CD14-positive monocyte (primary cell): ENCODE measurements around the gene UBE2I. TPM values are rescaled to one million over a fixed set of nuclear protein-coding genes. Genes with fewer than 3 reads are reported as not detected.

Experiments used
- DNase-seq, 3 donors: peaks; one replicate each; pipeline ENCODE4 v3.0.0-alpha.2; 2011 to 2022
- H2AFZ ChIP-seq: 2 replicates; pipeline ENCODE4 v1.6.0; 2012; ENCODE audit warnings: mild to moderate bottlenecking, low read depth, low read length, inconsistent platforms; ENCODE audit not compliant: insufficient read depth, poor library complexity, severe bottlenecking
- H3K27ac ChIP-seq, 2 donors: 1 replicate in 1 of 2; 2 replicates in 1 of 2; pipeline ENCODE4 v1.5.1; 2012 to 2013; ENCODE audit warnings: low read length in 2 of 2, control low read depth in 1 of 2, inconsistent platforms in 1 of 2, low read depth in 1 of 2, mild to moderate bottlenecking in 1 of 2
- H3K27me3 ChIP-seq, 2 donors: one replicate each; pipeline versions ENCODE4 v1.6.0 to v1.6.1; 2011 to 2013; ENCODE audit warnings: low read length in 2 of 2; ENCODE audit not compliant: control insufficient read depth in 2 of 2, insufficient read depth in 2 of 2
- H3K36me3 ChIP-seq, 2 donors: replicated peaks in 1 of 2; 1 replicate in 1 of 2; 2 replicates in 1 of 2; pipeline versions ENCODE4 v1.5.1 to v1.6.1; 2012 to 2013; ENCODE audit warnings: low read length in 2 of 2, control low read depth in 1 of 2, inconsistent platforms in 1 of 2, mild to moderate bottlenecking in 1 of 2; ENCODE audit not compliant: insufficient read depth in 2 of 2, control insufficient read depth in 1 of 2
- H3K4me1 ChIP-seq, 2 donors: 1 replicate in 1 of 2; 2 replicates in 1 of 2; pipeline versions ENCODE4 v1.5.1 to v1.6.1; 2012 to 2013; ENCODE audit warnings: low read length in 2 of 2, control low read depth in 1 of 2, inconsistent platforms in 1 of 2, mild to moderate bottlenecking in 1 of 2, moderate library complexity in 1 of 2; ENCODE audit not compliant: insufficient read depth in 2 of 2, control insufficient read depth in 1 of 2
- H3K4me2 ChIP-seq: replicated peaks from 2 replicates; pipeline ENCODE3; 2012; ENCODE audit warnings: low read length, moderate library complexity, mild to moderate bottlenecking; ENCODE audit not compliant: poor library complexity, severe bottlenecking; ENCODE audit errors: extremely low read depth
- H3K4me3 ChIP-seq, 3 experiments: fragments of 200-600 bp in 1 of 3; sonication (generic) in 1 of 3; replicated peaks in 1 of 3; 1 replicate in 2 of 3; 2 replicates in 1 of 3; pipeline ENCODE4 v1.5.1; 2011 to 2013; ENCODE audit warnings: low read length in 3 of 3, mild to moderate bottlenecking in 3 of 3, control low read depth in 2 of 3, low read depth in 2 of 3, inconsistent platforms in 1 of 3, moderate library complexity in 1 of 3
- H3K79me2 ChIP-seq: 2 replicates; pipeline ENCODE4 v1.6.0; 2012; ENCODE audit warnings: mild to moderate bottlenecking, control low read depth, inconsistent platforms, low read length, moderate library complexity; ENCODE audit not compliant: insufficient read depth
- H3K9ac ChIP-seq: 2 replicates; pipeline ENCODE4 v1.6.0; 2017; ENCODE audit warnings: low read length, mild to moderate bottlenecking; ENCODE audit not compliant: insufficient read depth, poor library complexity, severe bottlenecking
- H3K9me3 ChIP-seq, 2 donors: replicated peaks in 1 of 2; 1 replicate in 1 of 2; 2 replicates in 1 of 2; pipeline versions ENCODE4 v1.5.1 to v1.6.1; 2012 to 2013; ENCODE audit warnings: low read length in 2 of 2, control low read depth in 1 of 2; ENCODE audit not compliant: control insufficient read depth in 1 of 2, insufficient read depth in 1 of 2
- H4K20me1 ChIP-seq: 2 replicates; pipeline ENCODE4 v1.6.0; 2012; ENCODE audit warnings: mild to moderate bottlenecking, low read length, control low read depth, moderate library complexity; ENCODE audit not compliant: insufficient read depth
- H3K27ac Mint-ChIP-seq, 7 donors: one replicate each; pipeline ENCODE4 v1.8.0; 2020; ENCODE audit warnings: mild to moderate bottlenecking in 7 of 7, mixed read lengths in 7 of 7, moderate library complexity in 6 of 7, inconsistent platforms in 2 of 7
- H3K27me3 Mint-ChIP-seq, 3 donors: one replicate each; pipeline ENCODE4 v1.8.0; 2021 to 2022; ENCODE audit warnings: low read depth in 3 of 3, mild to moderate bottlenecking in 3 of 3, mixed read lengths in 3 of 3, moderate library complexity in 3 of 3, inconsistent platforms in 1 of 3
- H3K36me3 Mint-ChIP-seq, 2 donors: one replicate each; pipeline ENCODE4 v1.8.0; 2020; ENCODE audit warnings: mixed read lengths in 2 of 2, inconsistent platforms in 1 of 2, mild to moderate bottlenecking in 1 of 2
- H3K4me1 Mint-ChIP-seq: one replicate; pipeline ENCODE4 v1.8.0; 2020; ENCODE audit warnings: mild to moderate bottlenecking, mixed read lengths
- H3K4me3 Mint-ChIP-seq, 2 donors: one replicate each; pipeline ENCODE4 v1.8.0; 2020; ENCODE audit warnings: mild to moderate bottlenecking in 2 of 2, mixed read lengths in 2 of 2, moderate library complexity in 1 of 2
- H3K9me3 Mint-ChIP-seq, 7 donors: one replicate each; pipeline ENCODE4 v1.8.0; 2020 to 2022; ENCODE audit warnings: mixed read lengths in 7 of 7, mild to moderate bottlenecking in 6 of 7, moderate library complexity in 6 of 7, inconsistent platforms in 2 of 7
- CTCF ChIP-seq: fragments of 200-600 bp; IDR thresholded peaks from one replicate; pipeline ENCODE4 v1.8.0; 2022; ENCODE audit warnings: antibody characterized with exemption, mild to moderate bottlenecking
- WGBS: methylation state at CpG from one replicate; pipeline ENCODE4 v1.1.5; 2013; ENCODE audit warnings: missing lambda C conversion rate; ENCODE audit not compliant: insufficient coverage; 5-methylcytosine and 5-hydroxymethylcytosine counted together
- intact Hi-C, 2 donors: fragments of 100-400 bp; cut with micrococcal nuclease; formaldehyde crosslinking; loops; one replicate each; pipeline versions ENCODE4 v1.15.0 to v1.15.1; 2023
- polyA plus RNA-seq, 3 donors: library from polyadenylated mRNA; depleted of rRNA in 1 of 3; unstranded in 2 of 3; stranded (reverse) in 1 of 3; fragments of 300-500 nt in 2 of 3; fragments of >200 nt in 1 of 3; fragmentation: Illumina TruSeq in 2 of 3; gene quantifications; 1 replicate in 2 of 3; 2 replicates in 1 of 3; pipeline ENCODE4 v1.2.3, GENCODE V29; 2012 to 2021

Gene UBE2I
- polyA plus RNA-seq, 3 donors: 76.8 to 112 (median 88.8) TPM

DNA sequence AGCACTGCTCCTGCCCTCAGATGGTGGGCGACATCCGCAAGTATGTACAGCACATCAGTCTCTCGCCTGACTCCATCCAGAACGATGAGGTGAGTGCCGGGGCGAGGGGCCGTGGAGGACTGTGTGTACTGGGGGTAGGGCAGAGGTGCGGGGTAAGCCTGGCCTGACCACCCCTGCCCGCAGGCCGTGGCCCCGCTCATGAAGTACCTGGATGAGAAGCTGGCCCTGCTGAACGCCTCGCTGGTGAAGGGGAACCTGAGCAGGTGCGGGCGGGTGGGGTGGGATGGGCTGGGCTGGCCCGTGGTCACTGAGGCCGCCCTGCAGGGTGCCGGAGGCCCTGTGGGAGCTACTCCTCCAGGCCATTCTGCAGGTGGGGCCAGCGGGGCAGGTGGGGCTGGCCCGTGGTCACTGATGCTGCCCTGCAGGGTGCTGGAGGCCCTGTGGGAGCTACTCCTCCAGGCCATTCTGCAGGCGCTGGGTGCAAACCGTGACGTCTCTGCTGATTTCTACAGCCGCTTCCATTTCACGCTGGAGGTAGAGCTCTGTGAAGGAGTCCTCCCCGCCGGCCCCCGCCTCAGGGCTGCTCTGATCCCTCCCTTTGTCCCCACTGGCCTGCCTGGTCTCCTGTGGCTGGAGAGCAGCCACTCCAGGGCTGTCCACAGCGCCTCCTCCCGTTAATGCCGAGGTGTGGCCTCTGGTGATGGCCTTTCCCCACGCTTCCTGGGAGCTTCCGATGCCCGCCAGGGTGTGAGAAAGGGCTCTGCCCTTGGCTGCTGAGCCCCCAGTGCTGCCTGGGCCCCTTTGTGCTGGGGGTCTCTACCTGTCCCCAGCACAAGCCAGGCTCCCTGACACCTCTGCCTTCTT lies 37.2 kb downstream of the UBE2I start:
- Histone ChIP-seq H3K27me3 (no peaks in the 10 kb centered on the region), H3K4me1 (peaks cover 22 to 29% of the 10 kb centered on the region in 2 donors), H3K79me2 (peaks cover 12% of the 10 kb centered on the region), H4K20me1 (peaks cover 12% of the 10 kb centered on the region), H3K36me3 (peaks cover 18% of the 10 kb centered on the region in 2 donors), H3K9me3 (no peaks in the 10 kb centered on the region), H3K9ac (no peak overlapping the region), H3K27ac (no peak overlapping the region), H3K4me2 (no peak overlapping the region), H2AFZ (no peak overlapping the region), H3K4me3 (no peak overlapping the region)
- Mint-ChIP-seq H3K27ac (no peak overlapping the region), H3K9me3 (peaks cover 0 to 3% (median 0%) of the 10 kb centered on the region in 7 donors), H3K4me1 (peaks cover 22% of the 10 kb centered on the region), H3K27me3 (peaks cover under 1 to 6% (median 2%) of the 10 kb centered on the region in 3 donors), H3K36me3 (peaks cover 11 to 28% of the 10 kb centered on the region in 2 donors), H3K4me3 (no peak overlapping the region)
- TF ChIP-seq CTCF: no peak
- no peak for DNase-seq
- 84% methylated on average over 33 of the region's 34 CpGs for WGBS
- intact Hi-C loops: loop anchor here in 1 of 2 donors (5.0 kb wide), 1 partner anchor 34 kb away; no protein-coding TSS in a partner anchor

DNA sequence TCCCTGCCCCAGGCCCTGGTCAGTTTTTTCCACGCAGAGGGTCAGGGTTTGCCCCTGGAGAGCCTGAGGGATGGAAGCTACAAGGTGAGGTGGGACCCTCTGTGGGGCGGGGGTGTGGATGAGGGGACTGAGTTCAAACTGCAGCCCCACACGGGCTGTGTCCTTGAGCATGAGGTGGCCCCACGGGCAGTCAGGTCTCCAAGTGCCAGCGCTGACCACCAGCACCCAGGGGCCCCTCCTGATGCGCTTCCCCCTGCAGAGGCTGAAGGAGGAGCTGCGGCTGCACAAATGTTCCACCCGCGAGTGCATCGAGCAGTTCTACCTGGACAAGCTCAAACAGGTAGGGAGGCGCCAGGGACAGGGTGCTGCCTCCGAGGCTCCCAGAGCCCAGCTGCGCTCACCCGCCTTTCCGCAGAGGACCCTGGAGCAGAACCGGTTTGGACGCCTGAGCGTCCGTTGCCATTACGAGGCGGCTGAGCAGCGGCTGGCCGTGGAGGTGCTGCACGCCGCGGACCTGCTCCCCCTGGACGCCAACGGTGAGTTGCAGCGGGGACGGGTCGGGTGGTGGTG lies 37.9 kb downstream of the UBE2I start:
- Histone ChIP-seq H3K9ac (no peak overlapping the region), H3K36me3 (peaks cover 18% of the 10 kb centered on the region in 2 donors), H4K20me1 (peaks cover 16% of the 10 kb centered on the region), H3K4me3 (no peak overlapping the region), H3K27ac (no peak overlapping the region), H3K4me2 (no peak overlapping the region), H3K27me3 (no peaks in the 10 kb centered on the region), H3K4me1 (peaks cover 20 to 27% of the 10 kb centered on the region in 2 donors), H3K79me2 (peaks cover 19% of the 10 kb centered on the region), H2AFZ (no peak overlapping the region), H3K9me3 (no peaks in the 10 kb centered on the region)
- DNase-seq: no peak
- H3K27me3 Mint-ChIP-seq: peaks cover 0 to 2% (median 2%) of the 10 kb centered on the region in 3 donors
- H3K27ac Mint-ChIP-seq: no peak overlapping the region
- 96% methylated on average over 21 of the region's 31 CpGs for WGBS
- H3K4me1 Mint-ChIP-seq: peaks cover 23% of the 10 kb centered on the region
- no peak for TF ChIP-seq CTCF
- no peak overlapping the region for H3K4me3 Mint-ChIP-seq
- intact Hi-C loops: loop anchor here in 1 of 2 donors (5.0 kb wide), 1 partner anchor 35 kb away; no protein-coding TSS in a partner anchor
- H3K9me3 Mint-ChIP-seq: peaks cover 0 to 3% (median 0%) of the 10 kb centered on the region in 7 donors
- peaks cover 11 to 28% of the 10 kb centered on the region in 2 donors for H3K36me3 Mint-ChIP-seq
